Activated CD4-positive, alpha-beta memory T cell treated with anti-CD3 and anti-CD28 coated beads for 36 hours (primary cell): ENCODE measurements around the gene IRAK1. TPM values are rescaled to one million over a fixed set of nuclear protein-coding genes. Genes with fewer than 3 reads are reported as not detected.
"Not testable (repeated sequence)": the region's sequence is repeated elsewhere in the genome, so short reads cannot be mapped to it uniquely, and the experiment has no call there.

ENCODE experiments used
- CTCF ChIA-PET: fragments of 350-600 bp; sonication (Branson Sonifier 250); formaldehyde crosslinking; loops from one replicate; lab custom pipeline; 2021; ENCODE audit warnings: antibody characterized with exemption, inconsistent platforms; lab: Charles Lee
- POLR2A ChIA-PET: fragments of 350-600 bp; sonication (Branson Sonifier 250); formaldehyde crosslinking; loops from one replicate; lab custom pipeline; 2021; ENCODE audit warnings: antibody characterized with exemption; lab: Charles Lee
- DNase-seq: peaks from one replicate; pipeline ENCODE4 v3.0.0-alpha.2; 2020
- H3K27ac Mint-ChIP-seq: one replicate; pipeline ENCODE4 v1.8.0; 2021; ENCODE audit warnings: mixed read lengths
- H3K27me3 Mint-ChIP-seq: one replicate; pipeline ENCODE4 v1.8.0; 2021; ENCODE audit warnings: mixed read lengths
- H3K36me3 Mint-ChIP-seq: one replicate; pipeline ENCODE4 v1.8.0; 2021; ENCODE audit warnings: mixed read lengths
- H3K4me1 Mint-ChIP-seq: one replicate; pipeline ENCODE4 v1.8.0; 2021; ENCODE audit warnings: low read depth, mixed read lengths
- H3K4me3 Mint-ChIP-seq: one replicate; pipeline ENCODE4 v1.8.0; 2021; ENCODE audit warnings: mild to moderate bottlenecking, mixed read lengths
- H3K9me3 Mint-ChIP-seq: one replicate; pipeline ENCODE4 v1.8.0; 2021; ENCODE audit warnings: mixed read lengths
- intact Hi-C: fragments of 100-400 bp; cut with micrococcal nuclease; formaldehyde crosslinking; loops from one replicate; pipeline ENCODE4 v1.15.1; 2023
- total RNA-seq, 2 experiments: library from RNA; stranded (reverse); gene quantifications; one replicate each; pipeline ENCODE4 v1.2.3, GENCODE V29; 2021

Gene IRAK1
- total RNA-seq, 2 experiments from 2014 or later, result 99.6 to 106 TPM

- CTCF ChIA-PET, result interaction anchor here (1.3 to 2.9 kb wide), 2 partner anchors 16 to 23 kb away, joined by 3 to 9 read pairs; no protein-coding TSS in a partner anchor
- intact Hi-C loops, result no loop called here
- Mint-ChIP-seq H3K9me3 (no peaks in the 10 kb centered on the region), H3K4me3 (no peak overlapping the region), H3K27me3 (no peaks in the 10 kb centered on the region), H3K4me1 (peaks cover 19% of the 10 kb centered on the region), H3K36me3 (no peaks in the 10 kb centered on the region), H3K27ac (peak overlapping the region; percentile 69)
- POLR2A ChIA-PET, result interaction anchor here (0.8 to 1.3 kb wide), 2 partner anchors 8 to 16 kb away, joined by 3 to 5 read pairs; no protein-coding TSS in a partner anchor
- DNase-seq, result no peak
Observed at GRCh38 chrX:153989973-153990655, 29.6 kb downstream of the IRAK1 start.

GRCh38 chrX:153988493-153988892 is 31.2 kb downstream of the IRAK1 start:
- ChIA-PET CTCF (interaction anchor here (1.3 to 2.9 kb wide), 2 partner anchors 15 to 25 kb away, joined by 3 to 9 read pairs; no protein-coding TSS in a partner anchor), POLR2A (no interaction called here)
- H3K27ac Mint-ChIP-seq, result no peak overlapping the region
- H3K9me3 Mint-ChIP-seq, result no peaks in the 10 kb centered on the region
- H3K36me3 Mint-ChIP-seq, result no peaks in the 10 kb centered on the region
- intact Hi-C loops, result no loop called here
- no peak for DNase-seq
- peaks cover 33% of the 10 kb centered on the region for H3K4me1 Mint-ChIP-seq
- no peaks in the 10 kb centered on the region for H3K27me3 Mint-ChIP-seq
- H3K4me3 Mint-ChIP-seq, result no peak overlapping the region

- DNase-seq, result peak; percentile 75
Observed at GRCh38 chrX:153984351-153985178, 35.1 kb downstream of the IRAK1 start.

GRCh38 chrX:153983321-153983801 is 36.3 kb downstream of the IRAK1 start:
- no peaks in the 10 kb centered on the region for H3K27me3 Mint-ChIP-seq
- ChIA-PET CTCF (no interaction called here), POLR2A (interaction anchor here (0.7 to 3.4 kb wide), 2 partner anchors 13 to 15 kb away, joined by 3 to 40 read pairs; partner anchors contain the start of genes HCFC1 and TMEM187)
- intact Hi-C loops, result loop anchor here (5.0 kb wide), 1 partner anchor 39 kb away; no protein-coding TSS in a partner anchor
- peaks cover 46% of the 10 kb centered on the region for H3K4me1 Mint-ChIP-seq
- H3K9me3 Mint-ChIP-seq, result no peaks in the 10 kb centered on the region
- peaks cover 7% of the 10 kb centered on the region for H3K36me3 Mint-ChIP-seq
- DNase-seq, result no peak
- H3K27ac Mint-ChIP-seq, result peak overlapping the region; percentile 94
- H3K4me3 Mint-ChIP-seq, result no peak overlapping the region

More at GRCh38 chrX:153984351-153985178, 35.1 kb downstream of the IRAK1 start:
- Mint-ChIP-seq H3K4me1 (peaks cover 50% of the 10 kb centered on the region), H3K9me3 (no peaks in the 10 kb centered on the region), H3K27ac (peak overlapping the region; percentile 98), H3K4me3 (peak overlapping the region; percentile 78), H3K27me3 (no peaks in the 10 kb centered on the region), H3K36me3 (peaks cover 7% of the 10 kb centered on the region)
- ChIA-PET POLR2A (interaction anchor here (0.7 to 2.4 kb wide), 3 partner anchors 12 to 17 kb away, joined by 3 to 7 read pairs (median 3); partner anchors contain the start of gene TMEM187), CTCF (no interaction called here)
- intact Hi-C loops, result loop anchor here (5.0 kb wide), 1 partner anchor 38 kb away; no protein-coding TSS in a partner anchor

GRCh38 chrX:153981771-153982533 is 37.8 kb downstream of the IRAK1 start:
- Mint-ChIP-seq H3K4me1 (peaks cover 46% of the 10 kb centered on the region), H3K9me3 (no peaks in the 10 kb centered on the region), H3K27ac (peak overlapping the region; percentile 94), H3K4me3 (peak overlapping the region; percentile 62), H3K27me3 (no peaks in the 10 kb centered on the region), H3K36me3 (peaks cover 7% of the 10 kb centered on the region)
- POLR2A ChIA-PET, result interaction anchor here (1.2 to 3.4 kb wide), 4 partner anchors 8 to 57 kb away, joined by 3 to 40 read pairs (median 6); partner anchors contain the start of genes ARHGAP4, HCFC1, IRAK1 and TMEM187
- CTCF ChIA-PET, result interaction anchor here (0.9 to 1.7 kb wide), 2 partner anchors 11 to 12 kb away, joined by 4 read pairs; partner anchors contain the start of gene HCFC1
- peak; percentile 86 for DNase-seq
- intact Hi-C loops, result loop anchor here (1.0 to 5.0 kb wide), 2 partner anchors 10 to 40 kb away; partner anchors contain the start of gene TMEM187

- Mint-ChIP-seq H3K9me3 (no peaks in the 10 kb centered on the region), H3K4me1 (peaks cover 46% of the 10 kb centered on the region), H3K4me3 (peak overlapping the region; percentile 62), H3K36me3 (peaks cover 7% of the 10 kb centered on the region), H3K27ac (peak overlapping the region; percentile 94), H3K27me3 (no peaks in the 10 kb centered on the region)
- no peak for DNase-seq
- ChIA-PET CTCF (interaction anchor here (1.7 kb wide), 1 partner anchor 10 kb away, joined by 4 read pairs; the partner anchor contains the start of gene HCFC1), POLR2A (interaction anchor here (1.2 to 3.4 kb wide), 4 partner anchors 9 to 56 kb away, joined by 3 to 40 read pairs (median 6); partner anchors contain the start of genes ARHGAP4, HCFC1, IRAK1 and TMEM187)
- intact Hi-C loops, result loop anchor here (1.0 to 5.0 kb wide), 2 partner anchors 9 to 41 kb away; partner anchors contain the start of gene TMEM187
Observed at GRCh38 chrX:153981231-153981630, 38.5 kb downstream of the IRAK1 start.

- POLR2A ChIA-PET, result interaction anchor here (0.8 to 3.4 kb wide), 3 partner anchors 10 to 58 kb away, joined by 3 to 40 read pairs (median 7); partner anchors contain the start of genes HCFC1, IRAK1 and TMEM187
- H3K4me1 Mint-ChIP-seq, result peaks cover 50% of the 10 kb centered on the region
- CTCF ChIA-PET, result interaction anchor here (0.6 to 1.7 kb wide), 2 partner anchors 9 to 33 kb away, joined by 3 to 4 read pairs; partner anchors contain the start of gene HCFC1
- H3K27ac Mint-ChIP-seq, result peak overlapping the region; percentile 94
- intact Hi-C loops, result loop anchor here (5.0 kb wide), 1 partner anchor 42 kb away; no protein-coding TSS in a partner anchor
- H3K9me3 Mint-ChIP-seq, H3K36me3 Mint-ChIP-seq, H3K27me3 Mint-ChIP-seq: not testable (repeated sequence)
- peak; percentile 50 for DNase-seq
- H3K4me3 Mint-ChIP-seq, result peak overlapping the region; percentile 69
Observed at GRCh38 chrX:153980394-153980793, 39.3 kb downstream of the IRAK1 start.

- no peaks in the 10 kb centered on the region for H3K9me3 Mint-ChIP-seq
- ChIA-PET POLR2A (interaction anchor here (1.2 to 1.6 kb wide), 2 partner anchors 15 to 46 kb away, joined by 3 to 5 read pairs; no protein-coding TSS in a partner anchor), CTCF (interaction anchor here (0.9 to 1.0 kb wide), 2 partner anchors 38 to 45 kb away, joined by 3 read pairs; partner anchors contain the start of gene IRAK1)
- DNase-seq, result no peak
- intact Hi-C loops, result loop anchor here (10.0 kb wide), 2 partner anchors 120 to 400 kb away; partner anchors contain the start of genes EMD, FLNA and MECP2
- H3K27ac Mint-ChIP-seq, result peak overlapping the region; percentile 99
- peak overlapping the region; percentile 88 for H3K4me3 Mint-ChIP-seq
- no peaks in the 10 kb centered on the region for H3K27me3 Mint-ChIP-seq
- peaks cover 17% of the 10 kb centered on the region for H3K4me1 Mint-ChIP-seq
- peaks cover 5% of the 10 kb centered on the region for H3K36me3 Mint-ChIP-seq
Observed at GRCh38 chrX:153974726-153975286, 44.9 kb downstream of the IRAK1 start.

- DNase-seq, result no peak
- Mint-ChIP-seq H3K4me1 (peaks cover 17% of the 10 kb centered on the region), H3K36me3 (peaks cover 11% of the 10 kb centered on the region), H3K27ac (peak overlapping the region; percentile 99), H3K27me3 (no peaks in the 10 kb centered on the region), H3K9me3 (no peaks in the 10 kb centered on the region), H3K4me3 (peak overlapping the region; percentile 88)
- intact Hi-C loops, result loop anchor here (10.0 kb wide), 2 partner anchors 121 to 401 kb away; partner anchors contain the start of genes EMD, FLNA and MECP2
- CTCF ChIA-PET, result interaction anchor here (1.0 kb wide), 2 partner anchors 15 to 46 kb away, joined by 3 read pairs; partner anchors contain the start of gene IRAK1
- POLR2A ChIA-PET, result interaction anchor here (1.2 to 8.7 kb wide), 5 partner anchors 7 to 49 kb away, joined by 3 to 68 read pairs (median 7); partner anchors contain the start of gene ARHGAP4
Observed at GRCh38 chrX:153974003-153974725, 45.5 kb downstream of the IRAK1 start.
